SK-N-SH (cell line): ENCODE results near the gene XXYLT1.

Experiments
- FOXJ3 ChIP-seq: sonication (generic); formaldehyde crosslinking; IDR thresholded peaks from 2 replicates; pipeline ENCODE4 v1.5.1; 2020; ENCODE audit warnings: mild to moderate bottlenecking, missing genetic modification reagents
- RXRA ChIP-seq: IDR thresholded peaks from 2 replicates; pipeline ENCODE4 v1.4.0; 2012; ENCODE audit warnings: low read depth, mild to moderate bottlenecking, borderline replicate concordance
- SMC3 ChIP-seq: IDR thresholded peaks from 2 replicates; pipeline ENCODE4 v1.6.1; 2012; ENCODE audit warnings: low read depth, low read length, improper control_type of control experiment
- TEAD4 ChIP-seq: IDR thresholded peaks from 2 replicates; pipeline ENCODE4 v1.4.0; 2012; ENCODE audit warnings: mild to moderate bottlenecking, borderline replicate concordance; ENCODE audit not compliant: insufficient read depth
- TF ChIP-seq, protein P1 (sequence below): fragments of 200-600 bp; sonication (generic); IDR thresholded peaks from 2 replicates; pipeline ENCODE4 v1.6.1; 2017; ENCODE audit warnings: antibody characterized with exemption, mild to moderate bottlenecking, moderate library complexity

DNA sequence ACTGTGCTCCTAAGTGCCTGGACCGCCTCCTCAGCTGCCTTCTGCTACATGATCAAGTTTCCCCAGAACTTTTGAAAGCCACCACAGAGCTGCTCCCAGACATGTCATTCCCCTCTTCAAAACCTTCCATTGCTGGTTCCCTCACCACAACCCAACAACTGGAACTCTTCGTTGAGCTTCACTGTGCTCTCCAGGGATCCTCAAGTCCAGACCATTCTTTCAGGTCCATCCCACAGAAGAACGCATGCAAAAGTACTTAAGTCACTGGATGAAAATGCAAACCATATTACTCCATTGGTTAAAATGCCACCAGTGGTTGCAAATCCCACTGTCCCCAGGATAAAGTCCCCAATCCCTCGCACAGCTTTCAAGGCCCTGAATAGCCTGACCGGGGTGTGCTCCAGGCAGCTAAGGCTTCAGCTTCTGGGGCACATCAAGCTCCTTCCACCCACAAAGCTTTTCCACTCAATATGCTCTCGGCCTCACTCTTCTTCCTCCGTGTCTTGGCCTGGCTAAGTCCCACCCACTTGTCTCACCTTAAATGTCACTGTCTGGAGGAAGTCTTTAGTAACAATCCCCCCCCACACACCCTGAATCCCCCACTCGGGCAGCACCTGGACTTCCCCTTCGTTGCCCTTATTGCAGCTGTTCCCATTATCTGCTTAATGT, 84.8 kb downstream of the XXYLT1 start:
- TF ChIP-seq, protein P1, sequence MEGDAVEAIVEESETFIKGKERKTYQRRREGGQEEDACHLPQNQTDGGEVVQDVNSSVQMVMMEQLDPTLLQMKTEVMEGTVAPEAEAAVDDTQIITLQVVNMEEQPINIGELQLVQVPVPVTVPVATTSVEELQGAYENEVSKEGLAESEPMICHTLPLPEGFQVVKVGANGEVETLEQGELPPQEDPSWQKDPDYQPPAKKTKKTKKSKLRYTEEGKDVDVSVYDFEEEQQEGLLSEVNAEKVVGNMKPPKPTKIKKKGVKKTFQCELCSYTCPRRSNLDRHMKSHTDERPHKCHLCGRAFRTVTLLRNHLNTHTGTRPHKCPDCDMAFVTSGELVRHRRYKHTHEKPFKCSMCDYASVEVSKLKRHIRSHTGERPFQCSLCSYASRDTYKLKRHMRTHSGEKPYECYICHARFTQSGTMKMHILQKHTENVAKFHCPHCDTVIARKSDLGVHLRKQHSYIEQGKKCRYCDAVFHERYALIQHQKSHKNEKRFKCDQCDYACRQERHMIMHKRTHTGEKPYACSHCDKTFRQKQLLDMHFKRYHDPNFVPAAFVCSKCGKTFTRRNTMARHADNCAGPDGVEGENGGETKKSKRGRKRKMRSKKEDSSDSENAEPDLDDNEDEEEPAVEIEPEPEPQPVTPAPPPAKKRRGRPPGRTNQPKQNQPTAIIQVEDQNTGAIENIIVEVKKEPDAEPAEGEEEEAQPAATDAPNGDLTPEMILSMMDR: no peak
- TF ChIP-seq TEAD4 (no peak), SMC3 (no peak), RXRA (no peak), FOXJ3 (CRISPR knock-in tag) (no peak)
